Skeletal muscle tissue (tissue), 4 donors: ENCODE data around the gene HRH1. TPM values are rescaled to one million over a fixed set of nuclear protein-coding genes. Genes with fewer than 3 reads are reported as not detected.
"Not testable (repeated sequence)": the region's sequence is repeated elsewhere in the genome, so short reads cannot be mapped to it uniquely, and the experiment has no call there.

Experiments
- H3K27ac ChIP-seq: one replicate; pipeline ENCODE4 v1.7.0; 2013; ENCODE audit warnings: mild to moderate bottlenecking, low read depth, low read length, inconsistent platforms
- H3K27me3 ChIP-seq, 3 donors: one replicate each; pipeline ENCODE4 v1.7.0; 2013; ENCODE audit warnings: low read length in 3 of 3; ENCODE audit not compliant: control insufficient read depth in 3 of 3, insufficient read depth in 3 of 3
- H3K36me3 ChIP-seq, 3 donors: one replicate each; pipeline ENCODE4 v1.7.0; 2013; ENCODE audit warnings: low read length in 3 of 3; ENCODE audit not compliant: control insufficient read depth in 3 of 3, insufficient read depth in 3 of 3
- H3K4me1 ChIP-seq, 3 donors: one replicate each; pipeline ENCODE4 v1.7.0; 2013; ENCODE audit warnings: low read length in 3 of 3, mild to moderate bottlenecking in 3 of 3; ENCODE audit not compliant: control insufficient read depth in 3 of 3, insufficient read depth in 3 of 3
- H3K4me3 ChIP-seq, 3 donors: one replicate each; pipeline ENCODE4 v1.7.0; 2013; ENCODE audit warnings: low read length in 3 of 3
- H3K9ac ChIP-seq, 3 donors: one replicate each; pipeline ENCODE4 v1.7.0; 2013; ENCODE audit warnings: low read length in 3 of 3, mild to moderate bottlenecking in 3 of 3, moderate library complexity in 2 of 3, low read depth in 1 of 3
- H3K9me3 ChIP-seq, 3 donors: one replicate each; pipeline ENCODE4 v1.7.0; 2013; ENCODE audit warnings: low read length in 3 of 3; ENCODE audit not compliant: control insufficient read depth in 3 of 3
- total RNA-seq: library from RNA; depleted of rRNA; stranded (reverse); fragments of >200 nt; gene quantifications from one replicate; pipeline ENCODE4 v1.2.3, GENCODE V29; 2014
- donor health status: Osteomylitis.

The HRH1 gene
- total RNA-seq, 1 donor from 2014 or later, result 5.2 TPM

- H3K27me3 ChIP-seq, result peaks cover 0 to 3% (median 0%) of the 10 kb centered on the region in 3 donors
These were observed 58.5 kb downstream of the HRH1 start for GRCh38 chr3:11212784-11213183.

GRCh38 chr3:11213810-11214450 is 59.6 kb downstream of the HRH1 start:
- no peaks in the 10 kb centered on the region for H3K36me3 ChIP-seq
- no peaks in the 10 kb centered on the region for H3K9me3 ChIP-seq
- H3K4me1 ChIP-seq, result peaks cover 3 to 8% (median 4%) of the 10 kb centered on the region in 3 donors
- H3K27ac ChIP-seq, result no peak overlapping the region
- no peak overlapping the region for H3K9ac ChIP-seq
- H3K4me3 ChIP-seq, result no peak overlapping the region
- peaks cover 0 to 3% (median 0%) of the 10 kb centered on the region in 3 donors for H3K27me3 ChIP-seq

More at GRCh38 chr3:11212784-11213183, 58.5 kb downstream of the HRH1 start:
- H3K4me3 ChIP-seq, result no peak overlapping the region
- no peaks in the 10 kb centered on the region for H3K36me3 ChIP-seq
- no peak overlapping the region for H3K27ac ChIP-seq
- H3K9ac ChIP-seq, result no peak overlapping the region
- peaks cover 3 to 8% (median 4%) of the 10 kb centered on the region in 3 donors for H3K4me1 ChIP-seq
- H3K9me3 ChIP-seq, result no peaks in the 10 kb centered on the region

- Histone ChIP-seq H3K9ac (no peak overlapping the region), H3K27ac (no peak overlapping the region)
These were observed 60.2 kb downstream of the HRH1 start for GRCh38 chr3:11214451-11214978.

DNA sequence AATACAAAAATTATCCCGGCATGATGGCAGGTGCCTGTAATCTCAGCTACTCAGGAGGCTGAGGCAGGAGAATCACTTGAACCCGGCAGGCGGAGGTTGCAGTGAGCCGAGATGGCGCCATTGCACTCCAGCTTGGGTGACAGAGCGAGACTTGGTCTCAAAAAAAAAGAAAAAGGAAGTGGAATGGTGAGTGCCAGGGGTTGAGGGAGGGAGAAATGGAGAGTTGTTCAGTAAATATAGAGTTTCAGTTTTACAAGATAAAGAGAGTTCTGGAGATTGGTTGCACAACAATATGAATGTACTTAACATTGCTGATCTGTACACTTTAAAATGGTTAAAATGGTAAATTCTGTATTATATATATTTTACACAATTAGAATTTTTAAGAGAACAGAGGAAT is 63.1 kb downstream of the HRH1 start:
- not testable (repeated sequence) for H3K9me3 ChIP-seq, H3K4me1 ChIP-seq, H3K9ac ChIP-seq, H3K36me3 ChIP-seq, H3K4me3 ChIP-seq, H3K27ac ChIP-seq, H3K27me3 ChIP-seq

More at GRCh38 chr3:11214451-11214978, 60.2 kb downstream of the HRH1 start:
- H3K4me1 ChIP-seq, result peaks cover 3 to 8% (median 4%) of the 10 kb centered on the region in 3 donors
- peaks cover 0 to 3% (median 0%) of the 10 kb centered on the region in 3 donors for H3K27me3 ChIP-seq
- H3K4me3 ChIP-seq, result no peak overlapping the region
- no peaks in the 10 kb centered on the region for H3K9me3 ChIP-seq
- H3K36me3 ChIP-seq, result no peaks in the 10 kb centered on the region

DNA sequence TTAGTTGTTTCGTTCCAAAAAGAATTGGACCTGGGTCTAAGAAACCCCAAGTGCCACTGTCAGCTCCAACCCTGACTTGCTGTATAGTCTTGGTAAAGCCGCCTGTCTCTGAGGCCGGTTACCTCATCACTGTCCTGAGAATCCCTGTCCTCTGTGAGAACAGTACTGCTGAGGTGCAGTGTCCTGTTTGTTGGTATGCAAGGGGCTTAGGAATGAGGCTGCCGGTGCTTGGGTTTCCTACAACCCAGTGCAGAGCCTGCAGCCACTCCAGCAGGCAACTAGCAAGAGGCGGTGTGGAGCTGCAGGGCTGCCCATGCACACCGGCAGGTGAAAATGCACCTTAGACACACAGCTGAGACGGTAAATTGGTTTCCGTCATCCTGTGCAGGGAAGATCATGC is 65.9 kb downstream of the HRH1 start:
- H3K9me3 ChIP-seq, result no peaks in the 10 kb centered on the region

DNA sequence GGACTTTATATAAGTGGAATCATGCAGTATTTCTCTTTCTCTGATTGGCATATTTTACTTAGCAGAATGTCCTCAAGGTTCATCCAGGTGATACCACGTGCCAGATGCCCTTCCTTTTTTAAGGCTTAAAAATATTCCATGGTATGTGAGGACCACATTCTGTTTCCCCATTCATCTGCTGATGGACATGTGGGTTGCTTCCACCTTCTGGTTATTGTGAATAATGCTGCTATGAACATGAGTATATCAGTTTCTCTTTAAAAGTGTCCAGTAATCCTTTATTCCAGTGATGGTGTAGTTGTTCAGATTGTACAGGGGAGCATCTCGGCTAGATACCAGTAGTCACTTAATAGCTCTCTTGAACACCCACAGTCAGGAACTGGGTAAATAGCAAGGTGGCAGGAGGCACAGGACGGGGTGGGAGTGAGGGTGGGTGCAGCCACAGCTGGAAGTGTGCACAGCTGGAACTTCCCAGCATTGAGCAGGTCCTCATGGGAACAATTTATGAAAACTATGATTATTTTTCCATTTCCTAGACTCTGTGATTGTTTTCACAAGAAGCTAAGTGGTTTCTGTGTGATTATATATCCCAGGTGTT is 67.6 kb downstream of the HRH1 start:
- peaks cover 0 to 3% (median 3%) of the 10 kb centered on the region in 3 donors for H3K4me1 ChIP-seq
- no peaks in the 10 kb centered on the region for H3K9me3 ChIP-seq
- no peaks in the 10 kb centered on the region for H3K27me3 ChIP-seq
- no peak overlapping the region for H3K27ac ChIP-seq
- H3K4me3 ChIP-seq, result no peak overlapping the region
- no peak overlapping the region for H3K9ac ChIP-seq
- no peaks in the 10 kb centered on the region for H3K36me3 ChIP-seq

More for the DNA sequence above, 65.9 kb downstream of the HRH1 start:
- no peak overlapping the region for H3K27ac ChIP-seq
- H3K4me1 ChIP-seq, result peaks cover 0 to 3% (median 0%) of the 10 kb centered on the region in 3 donors
- peaks cover 0 to 3% (median 0%) of the 10 kb centered on the region in 3 donors for H3K27me3 ChIP-seq
- no peak overlapping the region for H3K9ac ChIP-seq
- no peak overlapping the region for H3K4me3 ChIP-seq
- H3K36me3 ChIP-seq, result no peaks in the 10 kb centered on the region

GRCh38 chr3:11224010-11224409 is 69.7 kb downstream of the HRH1 start:
- H3K27me3 ChIP-seq, result no peaks in the 10 kb centered on the region
- H3K36me3 ChIP-seq, result no peaks in the 10 kb centered on the region
- peaks cover 0 to 3% (median 3%) of the 10 kb centered on the region in 3 donors for H3K4me1 ChIP-seq
- H3K27ac ChIP-seq, result no peak overlapping the region
- H3K9ac ChIP-seq, result no peak overlapping the region
- H3K4me3 ChIP-seq, result peak overlapping the region in 1 of 3 donors; percentile 13
- no peaks in the 10 kb centered on the region for H3K9me3 ChIP-seq

- H3K4me1 ChIP-seq, result peaks cover 0 to 3% (median 3%) of the 10 kb centered on the region in 3 donors
- H3K27me3 ChIP-seq, result no peaks in the 10 kb centered on the region
- no peaks in the 10 kb centered on the region for H3K9me3 ChIP-seq
- H3K36me3 ChIP-seq, result no peaks in the 10 kb centered on the region
- H3K4me3 ChIP-seq, result no peak overlapping the region
- peak overlapping the region; percentile 61 for H3K27ac ChIP-seq
- no peak overlapping the region for H3K9ac ChIP-seq
These were observed 70.6 kb downstream of the HRH1 start for GRCh38 chr3:11224870-11225229.

GRCh38 chr3:11226042-11226370 is 71.7 kb downstream of the HRH1 start:
- Histone ChIP-seq H3K4me3 (peak overlapping the region in 1 of 3 donors; percentile 17), H3K9ac (no peak overlapping the region), H3K27ac (peak overlapping the region; percentile 61)

DNA sequence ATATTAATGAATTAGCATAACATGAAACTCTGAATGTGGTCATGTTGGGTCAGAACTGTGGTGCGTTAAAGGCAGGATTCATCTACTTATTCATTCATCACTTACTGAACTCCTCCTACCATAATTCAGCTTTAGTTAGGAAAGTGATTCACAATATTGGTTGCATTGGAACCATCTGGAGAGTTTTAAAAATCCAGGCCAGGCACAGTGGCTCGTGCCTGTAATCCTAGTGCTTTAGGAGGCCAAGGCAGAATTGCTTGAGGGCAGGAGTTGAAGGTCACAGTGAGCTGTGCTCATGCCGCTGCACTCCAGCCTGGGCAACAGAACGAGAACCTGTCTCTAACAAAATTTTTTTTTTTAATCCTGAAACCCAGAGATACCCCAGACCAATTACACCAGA is 73.7 kb downstream of the HRH1 start:
- H3K27ac ChIP-seq, result no peak overlapping the region
- no peak overlapping the region for H3K4me3 ChIP-seq
- H3K9me3 ChIP-seq, result no peaks in the 10 kb centered on the region
- H3K9ac ChIP-seq, result no peak overlapping the region
- no peaks in the 10 kb centered on the region for H3K36me3 ChIP-seq
- H3K4me1 ChIP-seq, result peaks cover 0 to 3% (median 3%) of the 10 kb centered on the region in 3 donors
- H3K27me3 ChIP-seq, result peaks cover 0 to 2% (median 0%) of the 10 kb centered on the region in 3 donors

More at GRCh38 chr3:11226042-11226370, 71.7 kb downstream of the HRH1 start:
- Histone ChIP-seq H3K4me1 (peaks cover 0 to 3% (median 3%) of the 10 kb centered on the region in 3 donors), H3K27me3 (peaks cover 0 to 2% (median 0%) of the 10 kb centered on the region in 3 donors), H3K9me3 (no peaks in the 10 kb centered on the region), H3K36me3 (no peaks in the 10 kb centered on the region)
